ENCODE results near the gene ANGPTL8.

DNA sequence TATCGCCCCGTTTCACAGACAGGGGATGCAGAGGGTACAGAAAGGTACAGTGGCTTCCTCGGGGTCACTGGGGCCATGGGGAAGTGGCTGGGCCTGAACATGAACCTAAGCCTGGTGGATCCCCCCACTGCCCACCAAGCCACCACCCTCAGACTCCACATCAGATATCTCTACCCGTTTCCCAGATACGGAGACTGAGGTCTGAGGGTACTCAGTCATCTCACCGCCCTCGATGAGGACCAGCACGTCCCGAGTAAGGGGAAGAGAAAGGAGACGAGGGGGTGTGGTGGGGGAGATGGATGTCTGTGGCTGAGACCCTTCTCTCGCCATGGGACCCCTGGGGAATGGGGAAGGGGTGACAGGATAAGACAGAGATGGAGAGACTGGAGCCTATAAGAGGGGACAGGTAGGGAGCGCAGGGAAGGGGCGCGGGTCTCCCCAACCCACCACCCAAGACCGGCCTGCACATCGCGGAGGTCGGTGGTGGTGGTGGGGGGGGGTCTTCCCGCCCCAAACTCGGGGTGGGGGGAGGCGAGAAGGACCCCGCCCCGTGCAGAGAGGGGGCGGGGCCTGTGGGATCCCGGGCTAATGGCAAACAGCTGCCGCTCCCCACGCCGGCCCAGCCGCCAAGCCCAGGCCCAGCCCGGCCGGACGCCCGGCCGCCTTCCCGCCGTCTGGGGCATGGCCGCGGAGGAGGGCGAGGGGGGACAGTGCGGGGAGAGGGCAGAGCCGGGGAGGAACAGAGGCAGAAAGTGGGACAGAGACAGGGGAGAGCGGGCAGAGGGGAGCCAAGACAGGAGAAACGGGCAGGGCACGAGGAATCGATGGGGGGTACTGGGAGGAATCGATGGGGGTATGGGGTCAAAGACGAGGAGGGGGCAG lies 42.8 kb upstream of the ANGPTL8 start:
- no peak for TF ChIP-seq POLR2A (IDR thresholded peaks at IDR 0.05; ENCODE audit: insufficient read depth in 1 of 2, low read depth in 2 of 2, low read length in 2 of 2)
- no peak for TF ChIP-seq PITX1 (CRISPR knock-in tag; IDR thresholded peaks at IDR 0.05)
- no peak for TF ChIP-seq ATF7 (IDR thresholded peaks at IDR 0.05)
- no peak for TF ChIP-seq ATF7 (CRISPR knock-in tag; IDR thresholded peaks at IDR 0.05)
- no peak for TF ChIP-seq MYC (CRISPR knock-in tag; IDR thresholded peaks at IDR 0.05; ENCODE audit: borderline replicate concordance)
- no peak for TF ChIP-seq ZFX (CRISPR knock-in tag; IDR thresholded peaks at IDR 0.05; ENCODE audit: low read depth)
- no peak for TF ChIP-seq ZNF75D (CRISPR knock-in tag; IDR thresholded peaks at IDR 0.05; ENCODE audit: borderline replicate concordance)
- TF ChIP-seq, protein P1, sequence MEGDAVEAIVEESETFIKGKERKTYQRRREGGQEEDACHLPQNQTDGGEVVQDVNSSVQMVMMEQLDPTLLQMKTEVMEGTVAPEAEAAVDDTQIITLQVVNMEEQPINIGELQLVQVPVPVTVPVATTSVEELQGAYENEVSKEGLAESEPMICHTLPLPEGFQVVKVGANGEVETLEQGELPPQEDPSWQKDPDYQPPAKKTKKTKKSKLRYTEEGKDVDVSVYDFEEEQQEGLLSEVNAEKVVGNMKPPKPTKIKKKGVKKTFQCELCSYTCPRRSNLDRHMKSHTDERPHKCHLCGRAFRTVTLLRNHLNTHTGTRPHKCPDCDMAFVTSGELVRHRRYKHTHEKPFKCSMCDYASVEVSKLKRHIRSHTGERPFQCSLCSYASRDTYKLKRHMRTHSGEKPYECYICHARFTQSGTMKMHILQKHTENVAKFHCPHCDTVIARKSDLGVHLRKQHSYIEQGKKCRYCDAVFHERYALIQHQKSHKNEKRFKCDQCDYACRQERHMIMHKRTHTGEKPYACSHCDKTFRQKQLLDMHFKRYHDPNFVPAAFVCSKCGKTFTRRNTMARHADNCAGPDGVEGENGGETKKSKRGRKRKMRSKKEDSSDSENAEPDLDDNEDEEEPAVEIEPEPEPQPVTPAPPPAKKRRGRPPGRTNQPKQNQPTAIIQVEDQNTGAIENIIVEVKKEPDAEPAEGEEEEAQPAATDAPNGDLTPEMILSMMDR (CRISPR knock-in tag; IDR thresholded peaks at IDR 0.05) = no peak
- no peak for TF ChIP-seq MXD4 (CRISPR knock-in tag; IDR thresholded peaks at IDR 0.05)
- no peak for TF ChIP-seq POLR2AphosphoS5 (IDR thresholded peaks at IDR 0.05; ENCODE audit: low read depth, low read length)
- TF ChIP-seq, protein P2, sequence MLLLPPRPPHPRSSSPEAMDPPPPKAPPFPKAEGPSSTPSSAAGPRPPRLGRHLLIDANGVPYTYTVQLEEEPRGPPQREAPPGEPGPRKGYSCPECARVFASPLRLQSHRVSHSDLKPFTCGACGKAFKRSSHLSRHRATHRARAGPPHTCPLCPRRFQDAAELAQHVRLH (CRISPR knock-in tag; IDR thresholded peaks at IDR 0.05; ENCODE audit: borderline replicate concordance, low read depth) = no peak
- TF ChIP-seq CREM (IDR thresholded peaks at IDR 0.05) = no peak
- TF ChIP-seq CREM (CRISPR knock-in tag; IDR thresholded peaks at IDR 0.05) = no peak
- no peak for TF ChIP-seq RXRA (CRISPR knock-in tag; IDR thresholded peaks at IDR 0.05)

All from HepG2 (cell line).